Stimulated activated CD8-positive, alpha-beta memory T cell treated with anti-CD3 and anti-CD28 coated beads, Interleukin-7, amount 100 ng/mL, for 1 hour (primary cell): Measurements from ENCODE around the gene XPR1.

Experiments
- DNase-seq, 2 donors: peaks; one replicate each; pipeline ENCODE4 v3.0.0-alpha.2; 2020; ENCODE audit warnings: low read depth in 2 of 2

XPR1 gene

GRCh38 chr1:180916012-180916770 lies 284.4 kb downstream of the XPR1 start:
- no peak for DNase-seq

GRCh38 chr1:180916771-180917170 lies 284.9 kb downstream of the XPR1 start:
- no peak for DNase-seq

- DNase-seq, result no peak
Measured at GRCh38 chr1:180917306-180918065, 285.7 kb downstream of the XPR1 start.

- no peak for DNase-seq
Measured at GRCh38 chr1:180918519-180918918, 286.7 kb downstream of the XPR1 start.

- DNase-seq, result no peak
Measured at GRCh38 chr1:180919183-180919700, 287.4 kb downstream of the XPR1 start.

GRCh38 chr1:180920193-180920592 lies 288.4 kb downstream of the XPR1 start:
- DNase-seq, result no peak

GRCh38 chr1:180920702-180921101 lies 288.9 kb downstream of the XPR1 start:
- DNase-seq, result no peak

- no peak for DNase-seq
Measured at GRCh38 chr1:180921386-180921785, 289.6 kb downstream of the XPR1 start.

- no peak for DNase-seq
Measured at GRCh38 chr1:180921891-180922630, 290.2 kb downstream of the XPR1 start.

- DNase-seq, result no peak
Measured at GRCh38 chr1:180922631-180923015, 290.8 kb downstream of the XPR1 start.

- DNase-seq, result no peak
Measured at GRCh38 chr1:180923021-180923841, 291.4 kb downstream of the XPR1 start.

- DNase-seq, result no peak
Measured at GRCh38 chr1:180923887-180924286, 292.1 kb downstream of the XPR1 start.

- no peak for DNase-seq
Measured at GRCh38 chr1:180924939-180925338, 293.1 kb downstream of the XPR1 start.

GRCh38 chr1:180925471-180926051 lies 293.7 kb downstream of the XPR1 start:
- DNase-seq, result no peak

GRCh38 chr1:180926164-180926981 lies 294.6 kb downstream of the XPR1 start:
- DNase-seq, result no peak

GRCh38 chr1:180927348-180927747 lies 295.5 kb downstream of the XPR1 start:
- DNase-seq, result no peak

- DNase-seq, result no peak
Measured at GRCh38 chr1:180927841-180928240, 296.0 kb downstream of the XPR1 start.

GRCh38 chr1:180928331-180929230 lies 296.8 kb downstream of the XPR1 start:
- no peak for DNase-seq

- DNase-seq, result no peak
Measured at GRCh38 chr1:180929389-180929788, 297.6 kb downstream of the XPR1 start.
